GM19467 (cell line): Measurements from ENCODE around the gene RAB13.
"Not testable (repeated sequence)": the region's sequence is repeated elsewhere in the genome, so short reads cannot be mapped to it uniquely, and the experiment has no call there.

Source experiments
- ATAC-seq: cut with Tn5 transposase; IDR thresholded peaks from one replicate; pipeline ENCODE4 v1.9.1; 2021; ENCODE audit warnings: mild to moderate bottlenecking, moderate library complexity; ENCODE audit not compliant: unreplicated experiment

Gene RAB13

GRCh38 chr1:153985941-153986761 lies at the start of gene RAB13:
Gene RAB13, minus strand, starts transcription at chr1:153986339. Its CDS starts 103 bp downstream, at chr1:153986236.
- ATAC-seq, result no peak

DNA sequence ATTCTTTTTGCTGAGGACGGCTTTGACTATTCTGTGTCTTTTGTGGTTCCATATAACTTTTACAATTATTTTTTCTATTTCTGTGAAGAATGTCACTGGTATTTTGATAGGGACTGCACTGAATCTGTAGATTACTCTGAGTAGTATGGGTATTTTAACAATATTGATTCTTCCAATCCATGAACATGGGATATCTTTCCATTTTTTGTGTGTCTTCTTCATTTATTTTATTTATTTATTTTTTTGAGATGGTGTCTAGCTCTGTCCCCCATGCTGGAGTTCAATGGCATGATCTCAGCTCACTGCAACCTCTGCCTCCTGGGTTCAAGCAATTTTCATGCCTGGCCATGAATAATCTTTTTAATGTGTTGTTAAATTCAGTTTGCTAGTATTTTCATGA lies 47.6 kb upstream of the RAB13 start:
- ATAC-seq, result not testable (repeated sequence)

DNA sequence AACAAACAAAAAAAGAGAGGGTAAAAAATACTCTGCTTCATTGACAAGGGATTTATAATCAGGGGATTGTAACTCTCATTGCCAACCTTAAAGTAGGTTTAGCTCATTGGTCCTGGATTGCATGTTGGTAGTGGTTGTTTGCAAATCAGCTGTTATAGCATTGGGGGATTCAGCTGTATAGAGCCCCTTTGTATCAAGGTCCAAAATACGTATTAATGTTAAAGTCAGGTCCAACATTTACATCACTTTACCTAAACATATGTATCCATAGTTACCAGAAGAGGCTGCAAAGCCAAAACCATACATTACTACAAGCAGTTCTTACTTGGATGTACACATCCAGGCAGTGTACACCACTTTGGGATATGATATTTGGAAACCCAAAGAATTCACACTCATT lies 33.8 kb upstream of the RAB13 start:
- ATAC-seq, result no peak

GRCh38 chr1:154019269-154019668 lies 33.1 kb upstream of the RAB13 start:
- ATAC-seq, result no peak

DNA sequence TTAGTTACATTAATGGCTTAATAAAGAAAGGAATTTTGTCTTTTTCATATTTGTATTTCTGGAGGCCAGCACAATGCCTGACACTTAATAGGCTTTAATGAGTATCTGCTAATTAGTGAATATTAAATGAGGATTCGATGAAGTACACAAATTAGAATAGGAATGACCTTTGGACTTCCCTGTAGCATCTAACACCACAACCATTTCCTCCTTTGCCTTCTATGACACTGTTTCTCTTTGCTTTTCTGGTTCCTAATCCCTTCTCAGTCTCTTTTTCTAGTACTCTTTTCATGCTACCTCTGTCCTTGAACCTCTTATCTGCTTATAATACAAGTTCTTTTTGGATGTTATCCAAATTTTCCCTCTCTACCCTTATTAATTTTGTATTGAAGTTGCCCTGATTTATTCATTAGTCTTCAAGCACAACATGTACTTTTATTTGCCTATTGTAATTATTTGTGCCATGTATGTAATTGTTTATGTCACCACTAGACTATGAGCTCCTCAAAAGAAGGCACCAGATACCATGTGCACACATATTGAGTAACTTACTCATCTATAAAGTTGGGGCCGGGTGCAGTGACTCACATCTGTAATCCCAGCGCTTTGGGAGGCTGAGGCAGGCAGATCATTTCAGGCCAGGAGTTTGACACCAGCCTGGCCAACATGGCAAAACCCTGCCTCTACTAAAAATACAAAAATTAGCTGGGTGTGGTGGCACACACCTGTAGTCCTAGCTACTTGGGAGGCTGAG lies 28.2 kb upstream of the RAB13 start:
- no peak for ATAC-seq

- ATAC-seq, result not testable (repeated sequence)
These were observed 26.4 kb upstream of the RAB13 start for GRCh38 chr1:154012543-154012942.

GRCh38 chr1:154012129-154012528 lies 26.0 kb upstream of the RAB13 start:
- ATAC-seq, result no peak

- no peak for ATAC-seq
These were observed 20.0 kb upstream of the RAB13 start for GRCh38 chr1:154006136-154006535.

GRCh38 chr1:154000420-154000819 lies 14.3 kb upstream of the RAB13 start:
- no peak for ATAC-seq

DNA sequence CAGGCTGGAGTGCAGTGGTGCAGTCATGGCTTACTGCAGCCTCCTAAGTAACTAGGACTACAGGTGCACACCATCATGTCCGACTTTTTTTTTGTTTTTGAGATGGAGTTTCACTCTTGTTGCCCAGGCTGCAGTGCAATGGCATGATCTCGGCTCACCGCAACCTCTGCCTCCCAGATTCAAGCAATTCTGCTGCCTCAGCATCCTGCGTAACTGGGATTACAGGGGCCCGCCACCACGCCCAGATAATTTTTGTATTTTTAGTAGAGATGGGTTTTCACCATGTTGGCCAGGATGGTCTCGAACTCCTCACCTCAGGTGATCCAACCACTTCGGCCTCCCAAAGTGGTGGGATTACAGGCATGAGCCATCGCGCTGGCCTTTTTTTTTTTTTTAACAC lies 10.7 kb upstream of the RAB13 start:
- ATAC-seq, result not testable (repeated sequence)

DNA sequence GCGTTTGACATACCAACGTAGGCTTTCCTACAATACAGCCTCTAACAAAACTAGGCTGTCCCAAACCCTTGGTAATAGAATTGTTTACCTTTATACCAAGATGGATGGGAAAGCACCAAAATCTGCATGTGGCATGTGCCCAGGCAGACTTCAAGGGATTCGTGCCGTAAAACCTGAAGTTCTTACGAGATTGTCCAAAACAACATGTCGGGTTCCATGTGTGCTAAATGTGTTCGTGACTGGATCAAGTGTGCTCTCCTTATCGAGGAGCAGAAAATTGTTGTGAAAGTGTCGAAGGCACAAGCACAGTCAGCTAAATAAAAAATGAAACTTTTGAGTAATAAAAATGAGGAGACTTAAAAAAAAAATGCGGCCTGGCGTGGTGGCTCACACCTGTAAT lies 9.5 kb upstream of the RAB13 start:
- ATAC-seq, result no peak

GRCh38 chr1:153995202-153995601 lies 9.1 kb upstream of the RAB13 start:
- no peak for ATAC-seq

DNA sequence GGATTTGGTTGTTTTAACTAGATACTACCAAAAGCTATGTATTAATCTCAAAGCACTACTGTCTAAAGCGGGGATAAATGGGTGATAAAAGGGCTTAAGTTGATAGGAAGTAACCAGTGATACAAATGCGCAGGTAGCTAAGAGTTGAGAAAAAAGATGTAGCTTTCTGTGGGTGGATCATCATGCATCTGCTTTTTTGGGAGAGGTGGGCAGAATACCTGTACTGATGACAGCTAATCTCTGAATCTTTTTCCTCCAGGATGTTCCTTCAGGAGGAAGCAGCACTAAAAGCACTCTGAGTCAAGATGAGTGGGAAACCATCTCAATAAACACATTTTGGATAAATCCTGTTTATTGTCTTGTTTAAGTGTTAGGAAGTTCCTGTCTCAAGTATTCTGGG lies 5.7 kb upstream of the RAB13 start:
- no peak for ATAC-seq

DNA sequence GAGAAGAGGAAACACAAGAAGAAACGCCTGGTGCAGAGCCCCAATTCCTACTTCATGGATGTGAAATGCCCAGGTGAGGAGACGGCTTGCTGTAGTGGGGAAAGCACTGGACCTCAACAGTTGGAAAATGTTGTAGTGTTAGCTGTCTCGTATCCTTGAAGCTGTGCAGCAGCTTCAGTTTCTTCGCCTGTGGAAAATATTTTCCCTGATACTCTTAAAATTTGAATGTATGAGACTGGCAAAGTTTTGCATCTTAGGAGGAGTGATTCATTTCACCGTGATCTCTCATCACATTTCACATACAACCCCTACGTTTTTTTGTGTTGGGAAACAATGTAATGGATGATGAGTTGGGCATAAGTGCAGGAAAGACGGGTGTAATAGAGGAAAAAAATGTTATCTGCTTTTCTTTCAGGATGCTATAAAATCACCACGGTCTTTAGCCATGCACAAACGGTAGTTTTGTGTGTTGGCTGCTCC lies 5.1 kb upstream of the RAB13 start:
- no peak for ATAC-seq

DNA sequence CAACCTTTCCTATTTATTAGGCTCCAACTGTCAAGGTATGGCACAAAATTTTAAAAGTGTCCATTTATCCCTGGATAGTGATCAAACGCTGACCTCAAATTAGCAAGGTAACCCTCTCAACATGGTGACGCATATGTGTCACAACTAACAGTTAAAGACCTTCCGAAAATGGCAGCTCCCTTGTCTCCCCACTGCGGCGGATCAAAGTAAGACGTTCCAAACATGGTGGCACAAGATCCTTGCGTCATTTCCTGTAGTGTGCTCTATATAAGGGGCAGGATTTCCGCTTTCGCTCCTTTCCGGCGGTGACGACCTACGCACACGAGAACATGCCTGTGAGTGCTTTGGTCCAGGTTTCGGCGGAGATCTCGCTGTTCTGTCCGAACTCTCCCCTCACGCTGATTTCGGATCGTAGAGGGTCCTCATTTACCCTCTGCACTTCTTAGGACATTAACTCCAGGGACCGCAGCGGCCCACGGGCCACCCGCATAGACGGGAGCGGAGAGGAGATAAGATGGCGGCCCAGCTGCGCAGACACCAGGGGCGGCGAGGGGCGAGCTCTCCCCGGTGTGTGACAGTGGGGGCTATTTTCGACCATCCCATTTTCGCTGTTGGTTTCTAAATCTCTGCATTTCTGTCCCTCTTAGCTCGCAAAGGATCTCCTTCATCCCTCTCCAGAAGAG lies 4.5 kb upstream of the RAB13 start, which contains the start of gene RPS27:
TSS of gene RPS27 (plus strand) at position 295 of the 683 bp plus-strand sequence. CDS start at position 330, 35 bp downstream.
- peak; percentile 72 for ATAC-seq

GRCh38 chr1:153987621-153988020 lies 1.5 kb upstream of the RAB13 start:
- ATAC-seq, result no peak

DNA sequence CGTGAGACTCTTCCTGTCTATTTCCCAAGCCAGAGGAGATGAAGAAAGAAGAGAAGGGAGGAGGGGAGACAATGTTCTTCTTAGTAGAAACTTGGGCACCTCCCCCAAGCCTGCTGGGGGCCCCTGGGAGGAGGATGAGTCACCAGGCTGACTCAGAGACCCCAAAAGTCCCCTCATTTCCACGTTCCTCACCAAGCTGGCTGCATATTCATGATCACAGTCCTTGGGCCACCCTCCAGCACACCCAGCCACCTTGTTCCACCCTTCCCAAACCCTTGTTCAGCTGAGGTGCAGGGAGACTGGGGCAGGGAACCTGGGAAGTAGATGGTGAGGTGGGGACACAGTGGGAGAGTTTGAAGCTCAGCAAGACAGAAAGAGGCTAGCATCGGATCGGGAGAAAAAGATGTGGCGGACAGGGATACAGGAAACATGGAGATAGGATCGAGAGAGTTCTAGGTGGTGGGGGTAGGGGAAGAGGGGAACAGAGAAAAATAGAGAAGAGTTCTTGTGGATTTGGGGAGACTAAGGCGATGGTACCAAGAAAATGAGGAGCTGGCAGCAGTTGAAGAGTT lies 712 bp downstream of the RAB13 start:
- no peak for ATAC-seq

GRCh38 chr1:153984123-153984894 lies 1.8 kb downstream of the RAB13 start:
- ATAC-seq, result no peak

DNA sequence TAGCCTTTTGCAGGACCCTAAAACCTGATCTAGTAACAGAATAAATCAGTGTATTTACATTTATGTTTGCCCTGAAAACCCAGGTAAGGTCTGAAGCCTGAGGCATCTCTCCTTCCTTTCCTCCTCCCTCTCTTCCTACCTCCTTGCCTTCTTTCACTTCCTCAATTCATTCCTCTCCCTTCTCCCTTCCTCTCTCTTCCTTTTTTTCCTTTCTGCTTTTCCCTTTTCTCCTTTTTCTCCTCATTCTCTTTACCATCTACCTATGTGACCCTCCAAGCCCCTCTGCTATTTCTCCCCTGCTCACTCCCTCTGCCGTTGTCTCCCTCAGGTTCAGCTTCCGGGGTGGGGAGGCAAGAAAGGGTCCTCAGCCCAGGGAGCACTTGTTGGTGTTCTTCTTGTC lies 4.4 kb downstream of the RAB13 start:
- ATAC-seq, result not testable (repeated sequence)

GRCh38 chr1:153979091-153979490 lies 7.0 kb downstream of the RAB13 start:
- ATAC-seq, result not testable (repeated sequence)
